Urinary bladder (tissue), 4 donors: Measurements from ENCODE around the gene CHST2. TPM values are rescaled to one million over a fixed set of nuclear protein-coding genes. Genes with fewer than 3 reads are reported as not detected.

ENCODE experiments used
- DNase-seq: peaks from one replicate; pipeline ENCODE4 v3.0.0-alpha.2; 2015; ENCODE audit errors: extremely low spot score
- H3K27ac ChIP-seq: one replicate; pipeline ENCODE4 v1.5.1; 2013; ENCODE audit warnings: low read depth, mild to moderate bottlenecking, moderate library complexity
- H3K36me3 ChIP-seq: one replicate; pipeline ENCODE4 v1.6.1; 2013; ENCODE audit warnings: mild to moderate bottlenecking, moderate library complexity; ENCODE audit not compliant: insufficient read depth
- H3K4me1 ChIP-seq: one replicate; pipeline ENCODE4 v1.6.1; 2013; ENCODE audit warnings: mild to moderate bottlenecking, moderate library complexity; ENCODE audit not compliant: insufficient read depth
- H3K4me3 ChIP-seq: one replicate; pipeline ENCODE4 v1.5.1; 2013; ENCODE audit warnings: low read depth, low read length
- WGBS: extraction: QIAGEN DNeasy Blood & Tissue Kit; methylation state at CpG from one replicate; pipeline ENCODE4 v1.1.7; 2013; 5-methylcytosine and 5-hydroxymethylcytosine counted together
- polyA plus RNA-seq: library from polyadenylated mRNA; stranded (reverse); fragments of 200-250 nt; gene quantifications from one replicate; pipeline ENCODE4 v1.2.3, GENCODE V29; 2013
- total RNA-seq: library from RNA; depleted of rRNA; stranded (reverse); fragments of >200 nt; gene quantifications from one replicate; pipeline ENCODE4 v1.2.3, GENCODE V29; 2014
- donor health status: healthy with polysubstance abuse.
- donor health status: healthy.

CHST2 gene
- total and polyA plus RNA-seq, 2 donors: 6.4 to 18.5 TPM

DNA sequence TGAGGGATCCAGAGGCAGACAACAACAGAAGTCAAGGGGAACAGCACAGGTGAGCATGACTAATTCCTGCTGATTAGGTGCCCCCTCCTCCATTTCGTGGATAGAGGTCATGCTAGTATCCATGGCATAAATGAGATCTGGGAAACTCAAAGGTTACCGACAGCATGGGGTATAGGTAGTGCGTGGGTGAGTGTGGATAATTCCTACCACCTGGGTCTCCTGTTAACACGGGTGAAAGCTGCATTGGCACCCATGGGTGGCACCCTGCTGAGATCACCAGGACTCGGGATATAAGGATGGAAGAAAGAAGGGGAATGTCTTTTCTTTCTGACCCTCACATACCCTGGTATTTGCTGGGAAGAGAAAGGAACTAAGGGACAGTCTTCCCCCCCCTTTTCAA lies 14.4 kb upstream of the CHST2 start:
- Histone ChIP-seq H3K4me1 (no peaks in the 10 kb centered on the region), H3K36me3 (no peaks in the 10 kb centered on the region), H3K4me3 (no peak overlapping the region), H3K27ac (no peak overlapping the region)
- no peak for DNase-seq
- 93% methylated on average over 5 of the region's 5 CpGs for WGBS

GRCh38 chr3:143109861-143110260 lies 9.7 kb upstream of the CHST2 start:
- Histone ChIP-seq H3K4me3 (no peak overlapping the region), H3K27ac (no peak overlapping the region), H3K4me1 (no peaks in the 10 kb centered on the region), H3K36me3 (no peaks in the 10 kb centered on the region)
- WGBS: 79% methylated on average over 5 of the region's 5 CpGs
- no peak for DNase-seq

GRCh38 chr3:143110371-143110770 lies 9.2 kb upstream of the CHST2 start:
- Histone ChIP-seq H3K36me3 (no peaks in the 10 kb centered on the region), H3K4me3 (no peak overlapping the region), H3K4me1 (no peaks in the 10 kb centered on the region), H3K27ac (no peak overlapping the region)
- DNase-seq: no peak
- WGBS: 87% methylated on average over 5 of the region's 5 CpGs

DNA sequence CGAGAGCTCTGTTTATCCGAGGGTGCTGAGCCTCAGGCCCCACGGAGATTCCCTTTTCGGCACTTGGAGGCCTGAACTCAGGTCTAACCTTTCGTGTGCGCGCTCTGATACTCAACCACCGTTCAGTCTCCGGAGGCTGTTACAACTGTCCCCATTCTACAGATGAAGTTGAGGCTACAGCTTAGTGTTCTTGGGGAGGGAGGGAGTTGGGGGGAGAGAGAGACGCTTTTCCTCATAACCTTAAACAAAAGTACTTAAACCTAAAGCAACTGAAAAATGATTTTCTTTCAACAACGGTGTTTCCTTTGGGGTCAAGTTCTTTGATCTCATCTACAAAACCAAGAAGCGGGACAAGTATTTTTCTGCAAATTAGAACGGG lies 952 bp upstream of the CHST2 start:
- H3K36me3 ChIP-seq: no peaks in the 10 kb centered on the region
- no peak overlapping the region for H3K27ac ChIP-seq
- H3K4me1 ChIP-seq: no peaks in the 10 kb centered on the region
- peak overlapping the region; percentile 68 for H3K4me3 ChIP-seq
- DNase-seq: no peak
- WGBS: 63% methylated on average over 13 of the region's 13 CpGs

DNA sequence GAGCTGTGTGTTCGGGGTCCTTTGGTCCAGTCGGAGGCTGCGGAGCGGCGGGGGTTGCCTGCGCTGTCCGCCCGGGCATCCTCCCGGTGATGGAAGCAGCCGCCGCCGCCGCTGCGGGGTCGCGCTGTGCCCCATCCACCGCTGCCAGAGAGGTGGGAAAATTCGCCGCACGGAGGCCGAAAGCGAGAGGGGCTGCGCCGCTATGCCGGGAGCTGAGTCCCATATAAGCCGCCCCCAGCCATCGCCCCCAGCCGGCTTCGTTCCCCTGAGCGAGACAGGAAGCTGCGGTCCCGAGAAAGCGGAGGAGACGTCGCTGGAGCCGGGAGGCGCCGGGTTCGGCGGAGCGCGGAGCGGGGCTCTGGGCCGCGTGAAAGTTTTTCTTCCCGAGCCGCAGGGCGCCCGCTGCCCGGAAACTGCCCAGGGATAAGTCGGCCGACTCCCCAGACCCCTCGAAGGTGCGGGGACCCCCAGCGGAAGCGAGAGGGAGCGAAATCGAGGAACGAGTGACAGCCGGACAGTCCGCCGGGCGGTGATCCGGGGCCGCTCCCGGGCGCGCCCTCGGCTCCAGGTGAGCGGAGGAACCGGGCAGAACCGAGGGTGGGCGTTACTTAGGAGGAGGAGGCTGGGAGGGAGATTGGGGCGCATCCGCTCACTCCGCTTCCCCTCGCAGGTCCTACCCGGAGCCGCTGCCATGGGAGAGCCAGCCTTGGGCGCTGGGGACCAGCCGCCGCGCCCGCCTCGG lies 574 bp downstream of the CHST2 start:
- Histone ChIP-seq H3K4me3 (peak overlapping the region; percentile 68), H3K27ac (no peak overlapping the region), H3K36me3 (no peaks in the 10 kb centered on the region), H3K4me1 (no peaks in the 10 kb centered on the region)
- WGBS: under 1% methylated on average over 85 of the region's 85 CpGs
- DNase-seq: no peak

DNA sequence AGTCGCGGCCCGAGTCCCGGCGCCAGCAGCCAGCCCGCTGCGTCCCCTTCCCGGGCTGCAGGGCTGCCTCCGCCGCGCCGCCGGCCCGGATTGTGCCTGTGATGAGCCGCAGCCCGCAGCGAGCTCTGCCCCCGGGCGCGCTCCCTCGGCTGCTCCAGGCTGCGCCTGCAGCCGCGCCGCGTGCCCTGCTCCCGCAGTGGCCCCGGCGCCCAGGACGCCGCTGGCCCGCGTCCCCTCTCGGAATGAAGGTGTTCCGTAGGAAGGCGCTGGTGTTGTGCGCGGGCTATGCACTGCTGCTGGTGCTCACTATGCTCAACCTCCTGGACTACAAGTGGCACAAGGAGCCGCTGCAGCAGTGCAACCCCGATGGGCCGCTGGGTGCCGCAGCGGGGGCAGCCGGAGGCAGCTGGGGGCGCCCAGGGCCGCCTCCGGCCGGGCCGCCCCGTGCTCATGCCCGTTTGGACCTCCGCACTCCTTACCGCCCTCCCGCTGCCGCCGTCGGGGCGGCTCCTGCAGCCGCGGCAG lies 1.2 kb downstream of the CHST2 start:
- no peak overlapping the region for H3K27ac ChIP-seq
- DNase-seq: no peak
- WGBS: under 1% methylated on average over 60 of the region's 60 CpGs
- no peaks in the 10 kb centered on the region for H3K4me1 ChIP-seq
- peak overlapping the region; percentile 68 for H3K4me3 ChIP-seq
- no peaks in the 10 kb centered on the region for H3K36me3 ChIP-seq

GRCh38 chr3:143121241-143122088 lies 1.9 kb downstream of the CHST2 start:
- no peak for DNase-seq
- no peaks in the 10 kb centered on the region for H3K4me1 ChIP-seq
- H3K36me3 ChIP-seq: no peaks in the 10 kb centered on the region
- 66% methylated on average over 79 of the region's 79 CpGs for WGBS
- peak overlapping the region; percentile 68 for H3K4me3 ChIP-seq
- H3K27ac ChIP-seq: no peak overlapping the region

GRCh38 chr3:143122089-143122430 lies 2.5 kb downstream of the CHST2 start:
- WGBS: 97% methylated on average over 16 of the region's 16 CpGs
- Histone ChIP-seq H3K4me3 (no peak overlapping the region), H3K36me3 (no peaks in the 10 kb centered on the region)

DNA sequence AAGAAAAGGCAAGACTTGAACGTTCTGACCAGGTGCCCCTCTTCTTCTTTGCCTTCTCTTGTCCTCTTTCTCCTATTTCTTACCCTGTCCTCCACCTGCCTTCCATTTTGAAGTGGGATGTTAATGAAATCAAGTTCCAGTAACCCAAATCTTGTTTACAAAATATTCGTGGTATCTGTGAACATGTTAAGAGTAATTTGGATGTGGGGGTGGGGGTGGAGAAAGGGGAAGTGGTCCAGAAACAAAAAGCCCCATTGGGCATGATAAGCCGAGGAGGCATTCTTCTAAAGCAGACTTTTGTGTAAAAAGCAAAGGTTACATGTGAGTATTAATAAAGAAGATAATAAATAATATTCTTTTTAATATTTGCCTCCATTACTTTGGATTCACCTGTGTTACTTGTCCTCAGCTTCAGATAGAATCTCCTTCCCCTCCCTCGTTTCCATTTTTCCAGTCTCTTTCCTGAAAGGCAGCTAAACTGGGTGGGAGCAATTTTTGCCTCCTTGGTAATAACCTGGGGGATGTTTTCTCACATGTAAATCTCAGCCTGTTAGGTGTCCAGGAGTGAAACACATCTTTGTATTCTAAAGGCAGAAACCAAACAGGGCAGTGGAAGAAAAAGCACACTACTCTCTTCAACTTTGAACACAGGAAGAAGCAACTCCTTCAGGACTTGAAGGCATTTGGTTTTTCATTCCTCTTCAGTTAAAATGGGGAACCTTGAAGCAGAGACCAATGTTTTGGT lies 3.2 kb downstream of the CHST2 start:
- WGBS: 77% methylated on average over 4 of the region's 4 CpGs

More at GRCh38 chr3:143122089-143122430, 2.5 kb downstream of the CHST2 start:
- Histone ChIP-seq H3K27ac (no peak overlapping the region), H3K4me1 (no peaks in the 10 kb centered on the region)
- DNase-seq: no peak

DNA sequence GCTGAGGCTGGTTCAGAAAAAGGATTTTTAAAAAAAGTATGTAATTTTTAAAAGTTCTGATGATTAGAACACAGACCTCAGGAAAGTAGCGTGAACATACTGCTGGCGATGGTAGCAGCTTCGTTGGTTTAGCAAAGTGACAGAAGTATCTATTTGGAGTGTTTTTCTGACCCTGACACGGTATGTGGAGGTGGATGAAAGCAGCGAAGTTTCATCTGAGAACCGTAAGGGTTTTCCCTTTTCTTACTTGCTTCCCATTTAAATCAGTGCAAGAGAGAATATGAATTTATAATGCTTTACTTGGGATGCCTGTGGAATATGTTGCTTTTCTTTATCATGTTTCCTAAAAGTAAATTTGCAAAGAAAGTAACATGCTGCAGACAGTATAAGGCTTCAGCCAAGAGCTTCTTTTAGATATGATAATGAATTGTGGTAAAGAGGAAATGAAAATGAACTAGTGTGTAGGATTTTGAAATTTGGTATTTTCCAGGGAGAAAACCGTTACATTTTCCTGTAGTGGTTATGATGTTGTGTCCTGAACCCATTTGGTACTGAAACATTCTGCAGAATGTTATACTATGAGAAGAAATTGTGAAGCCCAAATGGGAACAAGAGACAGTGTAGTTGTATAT lies 3.9 kb downstream of the CHST2 start:
- WGBS: 80% methylated on average over 7 of the region's 7 CpGs
- Histone ChIP-seq H3K4me3 (no peak overlapping the region), H3K36me3 (no peaks in the 10 kb centered on the region), H3K4me1 (no peaks in the 10 kb centered on the region), H3K27ac (no peak overlapping the region)
- no peak for DNase-seq

More for the DNA sequence above, 3.2 kb downstream of the CHST2 start:
- DNase-seq: no peak
- Histone ChIP-seq H3K4me1 (no peaks in the 10 kb centered on the region), H3K36me3 (no peaks in the 10 kb centered on the region), H3K27ac (no peak overlapping the region), H3K4me3 (no peak overlapping the region)

- Histone ChIP-seq H3K27ac (no peak overlapping the region), H3K4me1 (no peaks in the 10 kb centered on the region), H3K4me3 (no peak overlapping the region), H3K36me3 (no peaks in the 10 kb centered on the region)
- WGBS: 35% methylated on average over 9 of the region's 9 CpGs
- DNase-seq: no peak
These were observed 5.3 kb downstream of the CHST2 start for GRCh38 chr3:143124601-143125520.

DNA sequence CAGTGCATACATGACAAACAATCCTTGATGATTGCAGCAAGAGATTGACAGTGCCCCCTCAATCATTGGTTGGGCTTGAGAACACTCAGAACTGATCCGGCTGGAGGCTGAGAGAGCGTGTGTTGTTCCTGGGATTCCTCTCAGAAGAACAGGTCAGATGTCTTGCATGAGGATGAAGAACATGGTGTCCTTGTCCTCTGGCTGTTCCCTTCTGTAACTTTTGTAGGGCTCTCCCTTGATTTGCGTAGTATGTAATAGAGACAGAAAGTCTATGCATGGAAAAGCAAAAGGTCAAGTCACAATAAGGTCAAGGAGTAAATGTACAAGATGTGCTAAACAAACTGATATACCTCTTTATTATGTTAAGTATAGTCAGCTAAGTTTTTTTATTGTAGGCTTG lies 8.2 kb downstream of the CHST2 start:
- Histone ChIP-seq H3K36me3 (no peaks in the 10 kb centered on the region), H3K27ac (no peak overlapping the region), H3K4me1 (no peaks in the 10 kb centered on the region), H3K4me3 (no peak overlapping the region)
- DNase-seq: no peak
- WGBS: 97% methylated on average over 3 of the region's 3 CpGs
